ENCODE results near the gene SPDYA.
A peak's percentile ranks its signal among the peaks of the same experiment; 100 is the strongest.

The SPDYA gene

DNA sequence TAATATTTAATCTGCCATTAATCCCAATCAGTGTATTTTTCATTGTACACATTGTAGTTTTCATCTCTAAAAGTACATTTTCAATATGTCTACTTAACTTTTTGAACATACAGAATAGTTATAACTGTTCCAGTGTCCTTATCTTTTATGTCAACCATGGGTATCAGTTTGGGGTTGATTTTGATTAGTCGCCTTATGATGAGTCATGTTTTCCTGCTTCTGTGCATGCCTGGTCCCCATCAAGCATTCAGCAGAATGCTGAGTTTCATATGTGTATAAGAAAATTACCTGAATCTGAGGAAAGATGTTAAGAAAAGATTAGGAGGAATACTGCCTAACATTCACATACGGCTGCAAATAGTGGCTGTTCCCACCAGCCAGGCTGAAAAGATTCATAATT, 17.7 kb downstream of the SPDYA start:
- no peaks in the 10 kb centered on the region for H3K9me3 ChIP-seq (ENCODE audit: control insufficient read depth, insufficient read depth, low read length)
- H3K4me3 ChIP-seq (ENCODE audit: low read depth, low read length), result no peak overlapping the region
- no peaks in the 10 kb centered on the region for H3K4me1 ChIP-seq (ENCODE audit: control insufficient read depth, insufficient read depth, low read length)
- H3K36me3 ChIP-seq (ENCODE audit: control insufficient read depth, insufficient read depth, low read length), result no peaks in the 10 kb centered on the region
- no peak overlapping the region for H3K9ac ChIP-seq (ENCODE audit: low read depth, low read length)
- no peaks in the 10 kb centered on the region for H3K27me3 ChIP-seq (ENCODE audit: control insufficient read depth, insufficient read depth, low read length)
- no peak overlapping the region for H3K27ac ChIP-seq (ENCODE audit: low read depth, low read length)

DNA sequence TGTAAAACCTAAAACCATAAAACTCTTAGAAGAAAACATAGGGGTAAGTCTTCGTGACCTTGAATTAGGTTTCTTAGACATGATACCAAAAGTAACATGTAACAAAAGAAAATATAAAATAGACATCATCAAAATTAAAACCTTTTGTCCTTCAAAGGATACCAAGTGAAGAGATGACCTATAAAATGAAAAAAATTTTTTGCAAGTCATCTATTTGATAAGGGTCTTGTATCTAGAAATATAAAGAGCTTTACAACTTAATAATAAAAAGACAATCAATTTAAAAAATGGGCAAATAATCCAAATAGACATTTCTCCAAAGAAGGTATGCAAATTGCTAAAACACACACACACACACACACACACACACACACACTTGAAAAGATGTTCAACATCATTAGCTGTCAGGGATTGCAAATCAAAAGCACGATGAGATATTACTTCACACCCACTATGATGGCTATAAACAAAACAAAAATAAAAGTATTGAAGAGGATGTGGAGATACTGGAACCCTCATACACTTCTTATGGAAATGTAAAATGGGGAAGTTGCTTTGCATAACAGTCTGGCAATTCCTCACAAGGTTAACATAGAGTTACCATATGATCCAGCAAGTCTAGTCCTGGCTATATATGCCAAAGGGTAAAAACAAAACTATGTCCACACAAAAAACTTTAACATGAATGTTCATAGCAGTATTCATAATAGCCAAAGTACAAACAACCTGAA, 23.3 kb downstream of the SPDYA start:
- no peak overlapping the region for H3K9ac ChIP-seq (ENCODE audit: low read depth, low read length)
- H3K36me3 ChIP-seq (ENCODE audit: control insufficient read depth, insufficient read depth, low read length), result no peaks in the 10 kb centered on the region
- H3K27ac ChIP-seq (ENCODE audit: low read depth, low read length), result no peak overlapping the region
- no peaks in the 10 kb centered on the region for H3K4me1 ChIP-seq (ENCODE audit: control insufficient read depth, insufficient read depth, low read length)
- H3K27me3 ChIP-seq (ENCODE audit: control insufficient read depth, insufficient read depth, low read length), result no peaks in the 10 kb centered on the region
- H3K4me3 ChIP-seq (ENCODE audit: low read depth, low read length), result no peak overlapping the region
- no peaks in the 10 kb centered on the region for H3K9me3 ChIP-seq (ENCODE audit: control insufficient read depth, insufficient read depth, low read length)

DNA sequence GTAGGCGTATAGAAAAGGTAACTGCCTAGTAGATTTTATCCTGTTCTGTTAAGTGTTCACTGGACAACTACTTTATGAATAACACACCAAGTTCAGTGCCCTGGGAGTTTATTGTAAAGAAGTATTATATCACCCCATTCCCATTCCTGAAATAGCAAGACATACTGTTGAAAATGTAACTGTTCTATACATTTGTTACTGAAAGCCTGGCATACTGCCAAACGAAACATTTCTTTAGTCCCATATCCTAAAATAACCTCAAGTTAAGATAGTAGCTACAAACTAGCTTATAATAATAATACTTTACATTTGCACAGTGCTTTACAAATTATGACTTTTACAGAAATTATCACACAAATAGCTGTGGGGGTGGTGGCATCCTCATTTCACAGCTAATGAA, 25.1 kb downstream of the SPDYA start:
- H3K27me3 ChIP-seq (ENCODE audit: control insufficient read depth, insufficient read depth, low read length), result no peaks in the 10 kb centered on the region
- no peaks in the 10 kb centered on the region for H3K9me3 ChIP-seq (ENCODE audit: control insufficient read depth, insufficient read depth, low read length)
- no peak overlapping the region for H3K4me3 ChIP-seq (ENCODE audit: low read depth, low read length)
- no peak overlapping the region for H3K9ac ChIP-seq (ENCODE audit: low read depth, low read length)
- no peak overlapping the region for H3K27ac ChIP-seq (ENCODE audit: low read depth, low read length)
- H3K36me3 ChIP-seq (ENCODE audit: control insufficient read depth, insufficient read depth, low read length), result no peaks in the 10 kb centered on the region
- H3K4me1 ChIP-seq (ENCODE audit: control insufficient read depth, insufficient read depth, low read length), result no peaks in the 10 kb centered on the region

DNA sequence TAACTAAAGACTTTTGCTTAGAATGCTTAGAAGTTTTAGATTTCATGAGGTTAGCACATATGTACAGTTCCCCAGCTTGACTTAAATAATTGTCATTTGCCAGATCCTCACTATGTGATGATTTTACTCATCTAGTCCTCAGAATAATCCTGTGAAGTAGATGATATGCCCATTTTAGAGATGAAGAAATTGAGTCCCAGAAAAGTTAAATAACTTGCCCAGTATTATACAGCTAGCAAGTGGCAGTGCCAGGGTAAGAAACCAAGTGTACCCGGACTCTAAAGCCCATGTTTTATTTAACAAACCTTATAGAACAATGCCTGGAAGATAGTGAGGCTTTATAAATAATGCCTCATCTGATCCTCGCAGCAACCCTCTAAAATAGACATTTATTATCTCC, 28.3 kb downstream of the SPDYA start:
- no peak overlapping the region for H3K9ac ChIP-seq (ENCODE audit: low read depth, low read length)
- H3K27me3 ChIP-seq (ENCODE audit: control insufficient read depth, insufficient read depth, low read length), result no peaks in the 10 kb centered on the region
- no peak overlapping the region for H3K27ac ChIP-seq (ENCODE audit: low read depth, low read length)
- H3K4me1 ChIP-seq (ENCODE audit: control insufficient read depth, insufficient read depth, low read length), result no peaks in the 10 kb centered on the region
- H3K4me3 ChIP-seq (ENCODE audit: low read depth, low read length), result no peak overlapping the region
- H3K9me3 ChIP-seq (ENCODE audit: control insufficient read depth, insufficient read depth, low read length), result no peaks in the 10 kb centered on the region
- H3K36me3 ChIP-seq (ENCODE audit: control insufficient read depth, insufficient read depth, low read length), result no peaks in the 10 kb centered on the region

DNA sequence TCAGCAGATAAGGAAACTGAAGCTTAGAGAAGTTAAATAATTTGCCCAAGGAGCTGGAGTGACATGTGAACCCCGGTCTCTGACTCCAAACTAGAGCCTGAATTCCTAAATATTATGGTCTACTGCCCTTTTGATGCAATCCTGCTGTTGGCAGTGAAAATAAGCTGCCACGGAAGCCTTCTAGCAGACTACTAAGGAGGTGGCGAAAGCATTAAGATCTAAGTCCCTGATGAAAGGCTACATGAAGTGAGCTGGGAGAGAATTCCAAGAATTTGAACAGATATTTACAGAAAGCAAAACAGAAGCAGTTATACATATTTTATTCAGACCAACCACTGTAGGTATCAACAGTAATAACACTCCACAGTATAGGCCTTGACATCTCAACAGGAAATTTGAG, 31.4 kb downstream of the SPDYA start:
- no peaks in the 10 kb centered on the region for H3K9me3 ChIP-seq (ENCODE audit: control insufficient read depth, insufficient read depth, low read length)
- H3K27me3 ChIP-seq (ENCODE audit: control insufficient read depth, insufficient read depth, low read length), result no peaks in the 10 kb centered on the region
- no peak overlapping the region for H3K27ac ChIP-seq (ENCODE audit: low read depth, low read length)
- no peak overlapping the region for H3K9ac ChIP-seq (ENCODE audit: low read depth, low read length)
- H3K4me1 ChIP-seq (ENCODE audit: control insufficient read depth, insufficient read depth, low read length), result no peaks in the 10 kb centered on the region
- H3K4me3 ChIP-seq (ENCODE audit: low read depth, low read length), result no peak overlapping the region
- no peaks in the 10 kb centered on the region for H3K36me3 ChIP-seq (ENCODE audit: control insufficient read depth, insufficient read depth, low read length)

DNA sequence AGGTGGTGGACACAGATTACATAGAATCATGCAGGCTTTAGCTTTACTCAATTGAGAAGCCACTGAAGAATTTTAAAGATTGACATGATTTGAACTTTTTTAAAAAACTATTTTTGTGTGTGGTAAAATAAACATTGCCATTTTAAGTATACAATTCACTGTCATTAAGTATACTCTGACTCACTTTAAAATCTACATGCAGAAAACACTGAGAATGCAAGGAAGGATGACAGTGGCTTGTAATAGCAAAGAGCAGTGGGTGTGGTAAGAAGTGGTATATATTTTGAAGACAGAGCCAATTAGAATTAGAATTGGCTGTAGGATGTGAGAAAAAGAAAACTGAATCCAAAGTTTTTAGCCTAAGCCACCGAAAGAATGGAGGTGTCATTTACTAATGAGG, 44.6 kb downstream of the SPDYA start:
- H3K27ac ChIP-seq (ENCODE audit: low read depth, low read length), result no peak overlapping the region

DNA sequence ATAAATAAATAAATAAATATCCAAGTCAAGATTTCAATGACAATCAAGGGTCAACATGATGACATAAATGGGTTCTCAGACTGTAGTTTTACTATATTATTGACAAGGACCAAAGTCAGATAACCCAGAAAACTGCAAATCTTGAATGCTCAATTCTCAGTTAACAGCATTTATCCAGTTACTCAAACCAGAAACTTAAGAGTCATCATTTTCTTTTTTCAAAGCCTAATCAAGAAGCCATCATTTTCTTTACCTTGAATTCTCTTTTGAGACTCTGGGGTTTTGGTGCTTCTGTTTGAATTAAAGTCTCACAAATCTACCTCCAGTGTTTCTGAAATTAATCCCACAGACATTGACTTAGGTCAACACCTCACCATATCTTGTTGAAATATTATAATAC, 45.3 kb downstream of the SPDYA start:
- Histone ChIP-seq H3K9ac (ENCODE audit: low read depth, low read length) (no peak overlapping the region), H3K9me3 (ENCODE audit: control insufficient read depth, insufficient read depth, low read length) (no peaks in the 10 kb centered on the region), H3K36me3 (ENCODE audit: control insufficient read depth, insufficient read depth, low read length) (peaks cover 8% of the 10 kb centered on the region), H3K4me1 (ENCODE audit: control insufficient read depth, insufficient read depth, low read length) (no peaks in the 10 kb centered on the region), H3K27me3 (ENCODE audit: control insufficient read depth, insufficient read depth, low read length) (no peaks in the 10 kb centered on the region), H3K27ac (ENCODE audit: low read depth, low read length) (no peak overlapping the region), H3K4me3 (ENCODE audit: low read depth, low read length) (no peak overlapping the region)

More for the DNA sequence above, 44.6 kb downstream of the SPDYA start:
- no peak overlapping the region for H3K4me3 ChIP-seq (ENCODE audit: low read depth, low read length)
- H3K9me3 ChIP-seq (ENCODE audit: control insufficient read depth, insufficient read depth, low read length), result no peaks in the 10 kb centered on the region
- H3K9ac ChIP-seq (ENCODE audit: low read depth, low read length), result no peak overlapping the region
- no peaks in the 10 kb centered on the region for H3K27me3 ChIP-seq (ENCODE audit: control insufficient read depth, insufficient read depth, low read length)
- peaks cover 4% of the 10 kb centered on the region for H3K36me3 ChIP-seq (ENCODE audit: control insufficient read depth, insufficient read depth, low read length)
- no peaks in the 10 kb centered on the region for H3K4me1 ChIP-seq (ENCODE audit: control insufficient read depth, insufficient read depth, low read length)

DNA sequence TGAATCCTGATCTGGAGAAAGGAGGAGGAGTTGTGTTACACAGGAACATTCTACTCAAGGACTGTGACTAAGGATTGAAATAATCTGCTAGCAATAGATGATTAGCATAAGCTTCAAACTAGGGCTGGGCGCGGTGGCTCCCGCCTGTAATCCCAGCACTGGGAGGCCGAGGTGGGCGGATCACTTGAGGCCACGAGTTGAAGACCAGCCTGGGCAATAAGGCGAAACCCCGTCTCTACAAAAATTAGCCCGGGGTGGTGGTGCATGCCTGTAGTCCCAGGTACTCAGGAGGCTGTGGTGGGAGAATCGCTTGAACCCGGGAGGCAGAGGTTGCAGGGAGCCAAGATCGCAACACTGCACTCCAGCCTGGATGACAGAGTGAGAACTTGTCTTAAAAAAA, 58.0 kb downstream of the SPDYA start:
- no peaks in the 10 kb centered on the region for H3K27me3 ChIP-seq (ENCODE audit: control insufficient read depth, insufficient read depth, low read length)
- peaks cover 9% of the 10 kb centered on the region; the same call in 1 of the 2 replicates for H3K4me1 ChIP-seq (ENCODE audit: control insufficient read depth, insufficient read depth, low read length)
- H3K27ac ChIP-seq (ENCODE audit: low read depth, low read length), result no peak overlapping the region
- peaks cover 30% of the 10 kb centered on the region for H3K36me3 ChIP-seq (ENCODE audit: control insufficient read depth, insufficient read depth, low read length)
- peak overlapping the region; percentile 97 for H3K4me3 ChIP-seq (ENCODE audit: low read depth, low read length)
- no peak overlapping the region for H3K9ac ChIP-seq (ENCODE audit: low read depth, low read length)
- H3K9me3 ChIP-seq (ENCODE audit: control insufficient read depth, insufficient read depth, low read length), result no peaks in the 10 kb centered on the region

DNA sequence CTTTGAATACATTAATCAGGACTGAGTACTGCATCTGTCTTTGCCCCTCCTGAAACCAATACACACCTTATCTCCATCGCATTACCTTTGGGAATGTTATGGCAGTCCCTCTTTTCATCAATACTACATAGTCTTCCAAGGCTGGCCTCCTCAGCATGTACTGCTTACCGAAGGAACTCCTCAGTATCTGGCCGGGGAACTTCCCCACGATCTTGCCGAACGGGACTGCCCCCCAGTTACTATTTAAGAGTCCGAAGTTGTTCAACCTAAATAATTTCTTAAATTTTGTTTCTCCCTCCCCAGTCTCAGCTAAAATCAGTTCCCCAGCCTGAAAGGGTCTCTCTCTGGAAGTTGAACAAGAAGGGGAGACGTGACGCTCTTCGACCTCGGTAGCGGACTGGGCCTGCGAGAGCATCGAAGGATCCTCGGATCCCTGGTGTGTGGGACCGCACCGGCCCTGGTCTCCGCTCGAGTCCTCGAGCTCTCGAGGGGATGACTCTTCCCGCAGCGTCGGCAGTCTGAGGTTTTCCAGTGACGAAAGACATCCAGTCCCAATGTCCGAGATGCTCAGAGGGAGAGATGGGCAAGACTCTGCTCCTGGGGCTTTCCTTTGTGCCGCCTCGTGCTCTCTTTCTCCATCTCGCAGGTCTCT, 59.0 kb downstream of the SPDYA start:
- Histone ChIP-seq H3K9me3 (ENCODE audit: control insufficient read depth, insufficient read depth, low read length) (no peaks in the 10 kb centered on the region), H3K27ac (ENCODE audit: low read depth, low read length) (peak overlapping the region; percentile 74), H3K4me3 (ENCODE audit: low read depth, low read length) (peak overlapping the region; percentile 97), H3K27me3 (ENCODE audit: control insufficient read depth, insufficient read depth, low read length) (no peaks in the 10 kb centered on the region), H3K4me1 (ENCODE audit: control insufficient read depth, insufficient read depth, low read length) (peaks cover 9% of the 10 kb centered on the region; the same call in 1 of the 2 replicates), H3K36me3 (ENCODE audit: control insufficient read depth, insufficient read depth, low read length) (peaks cover 20% of the 10 kb centered on the region), H3K9ac (ENCODE audit: low read depth, low read length) (peak overlapping the region; percentile 90)

DNA sequence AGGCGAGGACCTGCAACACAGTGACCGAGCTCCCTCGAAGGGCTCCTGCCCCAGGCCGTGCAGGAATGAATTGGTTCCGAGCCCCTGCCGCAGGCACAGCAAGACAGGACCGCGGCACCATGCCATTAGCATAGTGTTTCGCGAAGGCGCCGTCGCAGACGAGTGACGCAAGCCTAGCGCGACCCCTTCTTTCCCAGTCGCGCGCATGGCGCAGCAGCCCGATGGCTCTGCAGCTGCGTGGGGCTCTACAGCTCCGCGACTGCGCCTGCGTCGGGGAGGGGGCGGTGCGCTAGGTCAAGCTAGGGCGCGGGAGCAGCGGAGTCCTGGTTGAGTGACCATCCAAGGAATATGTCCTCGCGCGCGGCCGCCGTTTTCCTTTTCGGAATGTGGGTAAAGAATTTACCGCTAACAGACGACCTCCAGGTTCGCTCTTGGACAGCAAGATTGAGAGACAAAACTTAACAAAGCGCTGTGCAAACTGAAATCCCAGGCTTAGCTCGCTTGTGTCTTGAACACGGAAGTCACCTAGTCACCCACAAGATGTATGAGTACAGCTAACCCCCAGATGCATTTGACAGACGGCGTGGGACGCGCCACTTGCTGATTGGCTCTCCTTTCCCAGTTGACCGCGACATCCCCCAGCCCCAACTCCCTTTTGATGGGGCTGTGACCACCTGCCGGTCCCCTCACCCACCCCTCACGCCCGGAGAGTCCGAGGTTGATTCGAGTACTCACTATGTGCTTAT, 59.7 kb downstream of the SPDYA start, which contains the start of gene TRMT61B:
Gene TRMT61B, minus strand, starts transcription at position 164 of the 746 bp plus-strand sequence. Its CDS starts 32 bp downstream, at position 132.
- H3K27me3 ChIP-seq (ENCODE audit: control insufficient read depth, insufficient read depth, low read length), result no peaks in the 10 kb centered on the region

DNA sequence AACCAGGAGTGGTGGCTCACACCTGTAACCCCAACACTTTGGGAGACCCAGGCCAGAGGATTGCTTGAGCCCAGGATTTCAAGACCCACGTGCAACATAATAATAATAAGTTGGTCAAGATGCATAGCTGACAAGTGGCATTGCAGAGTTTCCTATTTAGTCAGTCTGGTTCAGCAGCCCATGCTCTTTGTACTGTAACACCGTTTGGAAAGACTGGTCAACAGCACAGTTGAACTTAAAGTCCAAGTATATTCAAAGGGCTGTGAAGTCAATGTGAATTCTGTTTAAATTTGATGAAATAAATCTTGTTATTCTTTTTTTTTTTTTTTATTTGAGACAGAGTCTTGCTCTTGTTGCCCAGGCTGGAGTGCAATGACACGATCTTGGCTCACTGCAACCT, 61.0 kb downstream of the SPDYA start:
- H3K9me3 ChIP-seq (ENCODE audit: control insufficient read depth, insufficient read depth, low read length), result no peaks in the 10 kb centered on the region
- no peaks in the 10 kb centered on the region for H3K27me3 ChIP-seq (ENCODE audit: control insufficient read depth, insufficient read depth, low read length)
- no peak overlapping the region for H3K9ac ChIP-seq (ENCODE audit: low read depth, low read length)
- H3K27ac ChIP-seq (ENCODE audit: low read depth, low read length), result no peak overlapping the region
- H3K36me3 ChIP-seq (ENCODE audit: control insufficient read depth, insufficient read depth, low read length), result peaks cover 8% of the 10 kb centered on the region
- no peak overlapping the region for H3K4me3 ChIP-seq (ENCODE audit: low read depth, low read length)
- peaks cover 9% of the 10 kb centered on the region; the same call in 1 of the 2 replicates for H3K4me1 ChIP-seq (ENCODE audit: control insufficient read depth, insufficient read depth, low read length)

More for the DNA sequence above, 59.7 kb downstream of the SPDYA start, which contains the start of gene TRMT61B:
- Histone ChIP-seq H3K36me3 (ENCODE audit: control insufficient read depth, insufficient read depth, low read length) (peaks cover 14% of the 10 kb centered on the region), H3K4me1 (ENCODE audit: control insufficient read depth, insufficient read depth, low read length) (peaks cover 9% of the 10 kb centered on the region; the same call in 1 of the 2 replicates), H3K9ac (ENCODE audit: low read depth, low read length) (peak within 1 kb of the TSS; percentile 90), H3K27ac (ENCODE audit: low read depth, low read length) (peak within 1 kb of the TSS; percentile 77), H3K4me3 (ENCODE audit: low read depth, low read length) (peak within 1 kb of the TSS; percentile 97), H3K9me3 (ENCODE audit: control insufficient read depth, insufficient read depth, low read length) (no peaks in the 10 kb centered on the region)

All from HUES48 (cell line).